MCF 10A (cell line): ENCODE measurements around the gene WWP2. TPM values are rescaled to one million over a fixed set of nuclear protein-coding genes. Genes with fewer than 3 reads are reported as not detected.

Source experiments
- BruUV-seq: library from RNA; stranded (reverse); fragments of 400-500 nt; replicated peaks from 2 replicates; lab custom pipeline; 2021; lab: Mats Ljungman, UMichigan
- CTCF ChIA-PET: fragments of 300-600 bp; sonication (Branson Sonifier 250); formaldehyde crosslinking; extraction: SDS; loops from one replicate; lab custom pipeline; 2021; ENCODE audit warnings: antibody characterized with exemption, inconsistent platforms; lab: Yijun Ruan, JAX
- POLR2A ChIA-PET: fragments of 300-600, 350-650 bp; sonication (Branson Sonifier 250); formaldehyde crosslinking; extraction: SDS; loops from one replicate; lab custom pipeline; 2020; ENCODE audit warnings: antibody characterized with exemption, inconsistent platforms; lab: Yijun Ruan, JAX
- DNase-seq: peaks from one replicate; pipeline ENCODE4 v3.0.0-alpha.2; 2018; ENCODE audit not compliant: unreplicated experiment
- H3K27ac Mint-ChIP-seq: one replicate; pipeline ENCODE4 v1.8.0; 2022; ENCODE audit warnings: mild to moderate bottlenecking, low read depth, mixed read lengths; ENCODE audit not compliant: unreplicated experiment
- H3K27me3 Mint-ChIP-seq: one replicate; pipeline ENCODE4 v1.8.0; 2022; ENCODE audit warnings: mixed read lengths; ENCODE audit not compliant: insufficient read depth, unreplicated experiment
- H3K36me3 Mint-ChIP-seq: one replicate; pipeline ENCODE4 v1.8.0; 2022; ENCODE audit warnings: mild to moderate bottlenecking, moderate library complexity, mixed read lengths; ENCODE audit not compliant: insufficient read depth, unreplicated experiment
- H3K4me1 Mint-ChIP-seq: one replicate; pipeline ENCODE4 v1.8.0; 2022; ENCODE audit warnings: mixed read lengths; ENCODE audit not compliant: insufficient read depth, unreplicated experiment
- H3K4me3 Mint-ChIP-seq: one replicate; pipeline ENCODE4 v1.8.0; 2022; ENCODE audit warnings: mild to moderate bottlenecking, moderate library complexity, mixed read lengths; ENCODE audit not compliant: unreplicated experiment
- H3K9me3 Mint-ChIP-seq: one replicate; pipeline ENCODE4 v1.8.0; 2022; ENCODE audit warnings: mixed read lengths; ENCODE audit not compliant: unreplicated experiment
- intact Hi-C: fragments of 100-400 bp; cut with micrococcal nuclease; formaldehyde crosslinking; loops from 2 replicates; pipeline ENCODE4 v1.14.1; 2022
- total RNA-seq: library from RNA; stranded (reverse); gene quantifications from 2 replicates; pipeline ENCODE4 v1.2.3, GENCODE V29; 2022
- TF ChIP-seq, protein P1 (sequence below): fragments of 200-600 bp; IDR thresholded peaks from one replicate; pipeline ENCODE4 v1.8.0; 2022; ENCODE audit warnings: antibody characterized with exemption, mild to moderate bottlenecking; ENCODE audit not compliant: unreplicated experiment

WWP2 gene
- total RNA-seq, 1 experiment from 2014 or later, result 30.4 TPM

DNA sequence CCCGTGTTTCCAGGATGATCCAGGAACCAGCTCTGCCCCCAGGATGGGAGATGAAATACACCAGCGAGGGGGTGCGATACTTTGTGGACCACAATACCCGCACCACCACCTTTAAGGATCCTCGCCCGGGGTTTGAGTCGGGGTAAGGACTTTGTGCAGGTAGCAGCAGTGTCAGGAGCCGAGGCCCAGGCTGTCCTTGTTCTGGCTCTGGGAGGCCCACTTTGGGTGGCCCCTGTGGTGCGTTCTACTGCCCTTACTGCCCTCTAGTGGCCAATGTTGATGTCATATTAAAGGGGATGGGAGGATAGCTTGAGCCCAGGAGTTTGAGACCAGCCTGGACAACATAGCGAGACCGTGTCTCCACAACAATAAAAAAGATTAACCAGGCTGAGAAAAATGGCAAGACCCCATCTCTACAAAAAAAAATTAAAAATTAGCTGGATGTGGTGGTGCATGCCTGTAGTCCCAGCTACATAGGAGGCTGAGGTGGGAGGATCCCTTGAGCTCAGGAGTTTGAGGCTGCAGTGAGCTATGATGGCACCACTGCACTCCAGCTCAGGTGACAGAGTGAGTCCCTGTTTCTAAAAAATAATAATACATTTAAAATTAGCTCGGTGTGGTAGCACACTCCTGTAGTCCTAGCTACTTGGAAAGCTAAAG is 168.1 kb downstream of the WWP2 start:
- no TSS peak for BruUV-seq
- Mint-ChIP-seq H3K27me3 (no peaks in the 10 kb centered on the region), H3K4me3 (no peak overlapping the region), H3K4me1 (no peaks in the 10 kb centered on the region), H3K9me3 (no peaks in the 10 kb centered on the region), H3K36me3 (peaks cover 21% of the 10 kb centered on the region), H3K27ac (no peak overlapping the region)
- CTCF ChIA-PET, result interaction anchor here (0.6 to 4.3 kb wide), 44 partner anchors 8 to 544 kb away, joined by 3 to 66 read pairs (median 4); partner anchors contain the start of gene TERF2
- TF ChIP-seq, protein P1, sequence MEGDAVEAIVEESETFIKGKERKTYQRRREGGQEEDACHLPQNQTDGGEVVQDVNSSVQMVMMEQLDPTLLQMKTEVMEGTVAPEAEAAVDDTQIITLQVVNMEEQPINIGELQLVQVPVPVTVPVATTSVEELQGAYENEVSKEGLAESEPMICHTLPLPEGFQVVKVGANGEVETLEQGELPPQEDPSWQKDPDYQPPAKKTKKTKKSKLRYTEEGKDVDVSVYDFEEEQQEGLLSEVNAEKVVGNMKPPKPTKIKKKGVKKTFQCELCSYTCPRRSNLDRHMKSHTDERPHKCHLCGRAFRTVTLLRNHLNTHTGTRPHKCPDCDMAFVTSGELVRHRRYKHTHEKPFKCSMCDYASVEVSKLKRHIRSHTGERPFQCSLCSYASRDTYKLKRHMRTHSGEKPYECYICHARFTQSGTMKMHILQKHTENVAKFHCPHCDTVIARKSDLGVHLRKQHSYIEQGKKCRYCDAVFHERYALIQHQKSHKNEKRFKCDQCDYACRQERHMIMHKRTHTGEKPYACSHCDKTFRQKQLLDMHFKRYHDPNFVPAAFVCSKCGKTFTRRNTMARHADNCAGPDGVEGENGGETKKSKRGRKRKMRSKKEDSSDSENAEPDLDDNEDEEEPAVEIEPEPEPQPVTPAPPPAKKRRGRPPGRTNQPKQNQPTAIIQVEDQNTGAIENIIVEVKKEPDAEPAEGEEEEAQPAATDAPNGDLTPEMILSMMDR, result peak; percentile 59
- peak; percentile 72 for DNase-seq
- POLR2A ChIA-PET, result interaction anchor here (1.3 kb wide), 1 partner anchor 176 kb away, joined by 5 read pairs; the partner anchor contains the start of gene NOB1
- intact Hi-C loops, result loop anchor here (1.0 kb wide), 1 partner anchor 134 kb away; no protein-coding TSS in a partner anchor

DNA sequence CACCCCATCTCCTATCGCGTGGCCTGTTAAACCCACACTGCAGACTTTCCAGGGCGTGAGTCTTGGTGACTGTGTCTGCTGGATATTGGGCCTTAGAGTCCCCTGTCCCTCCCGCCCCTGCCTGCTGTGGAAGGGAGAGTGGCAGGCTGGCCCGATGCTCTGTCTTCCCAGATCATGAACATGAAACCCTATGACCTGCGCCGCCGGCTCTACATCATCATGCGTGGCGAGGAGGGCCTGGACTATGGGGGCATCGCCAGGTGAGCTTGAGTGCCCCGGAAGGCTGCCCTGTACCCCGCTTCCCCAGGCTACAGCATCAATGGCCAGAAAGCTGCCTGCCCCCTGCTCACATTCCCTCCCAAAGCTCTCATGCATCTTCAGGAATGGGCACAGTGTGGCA is 169.5 kb downstream of the WWP2 start:
- TF ChIP-seq, protein P1, result no peak
- Mint-ChIP-seq H3K27me3 (no peaks in the 10 kb centered on the region), H3K27ac (no peak overlapping the region), H3K4me1 (no peaks in the 10 kb centered on the region), H3K36me3 (peaks cover 21% of the 10 kb centered on the region), H3K4me3 (no peak overlapping the region), H3K9me3 (no peaks in the 10 kb centered on the region)
- CTCF ChIA-PET, result interaction anchor here (0.5 to 4.3 kb wide), 5 partner anchors 9 to 537 kb away, joined by 3 to 66 read pairs (median 3); no protein-coding TSS in a partner anchor
- POLR2A ChIA-PET, result no interaction called here
- DNase-seq, result no peak
- BruUV-seq, result no TSS peak
- intact Hi-C loops, result no loop called here

DNA sequence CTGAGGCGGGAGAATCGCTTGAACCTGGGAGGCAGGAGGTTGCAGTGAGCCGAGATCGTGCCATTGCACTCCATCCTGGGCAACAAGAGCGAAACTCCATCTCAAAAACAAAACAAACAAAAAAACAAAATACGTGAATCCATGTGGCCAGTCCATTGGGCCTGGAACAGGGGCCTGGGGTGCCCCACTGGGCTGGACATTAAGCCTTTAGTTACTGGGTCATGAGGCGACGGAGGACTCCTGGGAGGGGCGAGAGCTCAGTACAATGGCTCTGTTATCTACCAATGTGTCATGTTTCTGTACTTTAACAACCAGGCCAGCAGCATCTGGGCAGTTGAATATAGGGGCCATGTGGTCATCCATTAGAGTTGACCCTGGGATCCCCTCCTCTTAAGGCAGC is 170.1 kb downstream of the WWP2 start:
- TF ChIP-seq, protein P1, result no peak
- ChIA-PET CTCF (interaction anchor here (0.5 to 0.7 kb wide), 2 partner anchors 135 to 336 kb away, joined by 3 read pairs; no protein-coding TSS in a partner anchor), POLR2A (interaction anchor here (0.7 kb wide), 1 partner anchor 165 kb away, joined by 3 read pairs; no protein-coding TSS in a partner anchor)
- no peak for DNase-seq
- no TSS peak for BruUV-seq
- Mint-ChIP-seq H3K36me3 (peaks cover 21% of the 10 kb centered on the region), H3K4me3 (no peak overlapping the region), H3K9me3 (no peaks in the 10 kb centered on the region), H3K4me1 (no peaks in the 10 kb centered on the region), H3K27ac (no peak overlapping the region), H3K27me3 (no peaks in the 10 kb centered on the region)
- intact Hi-C loops, result no loop called here

DNA sequence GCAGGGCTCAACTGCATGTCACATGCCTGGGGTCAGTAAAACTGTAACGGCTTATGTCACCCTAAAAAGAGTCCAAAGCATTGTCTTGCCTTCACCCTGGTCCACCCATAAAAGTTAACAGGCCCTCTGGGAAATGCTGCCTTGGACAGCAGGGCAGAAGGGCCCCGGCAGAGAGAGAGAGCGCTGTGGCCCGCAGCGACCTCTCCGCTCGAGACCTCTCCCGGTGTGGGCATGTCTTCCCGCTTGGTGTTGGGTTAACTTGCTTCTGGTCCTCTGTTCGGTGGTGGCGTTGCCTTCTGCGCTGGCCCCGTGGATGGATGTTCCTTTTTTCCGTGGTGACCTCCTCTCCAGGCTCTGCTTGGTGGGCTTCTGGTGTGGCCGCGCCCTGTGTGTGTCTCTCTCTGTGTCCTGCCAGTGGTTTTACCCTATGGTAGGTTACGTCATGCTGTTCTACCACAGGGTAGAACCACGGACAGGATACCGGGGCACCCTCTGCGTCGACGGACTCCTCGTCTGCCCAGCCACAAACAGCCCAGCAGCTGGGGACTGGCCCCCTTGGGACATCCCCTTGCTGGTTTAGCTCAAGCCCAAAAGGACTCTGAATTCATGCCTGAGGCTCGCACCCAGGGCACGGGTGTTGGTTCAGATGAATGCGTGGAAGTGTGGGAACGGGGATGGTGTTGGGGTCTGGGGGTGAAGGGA is 170.7 kb downstream of the WWP2 start:
- no TSS peak for BruUV-seq
- ChIA-PET CTCF (interaction anchor here (1.0 kb wide), 1 partner anchor 32 kb away, joined by 3 read pairs; no protein-coding TSS in a partner anchor), POLR2A (interaction anchor here (0.7 kb wide), 1 partner anchor 166 kb away, joined by 3 read pairs; no protein-coding TSS in a partner anchor)
- TF ChIP-seq, protein P1, result no peak
- no peak for DNase-seq
- Mint-ChIP-seq H3K4me3 (no peak overlapping the region), H3K27ac (no peak overlapping the region), H3K27me3 (no peaks in the 10 kb centered on the region), H3K9me3 (no peaks in the 10 kb centered on the region), H3K4me1 (no peaks in the 10 kb centered on the region), H3K36me3 (peaks cover 21% of the 10 kb centered on the region)
- intact Hi-C loops, result no loop called here
